OCI-M2 (cell line): Measurements from ENCODE around the gene JOSD2.

Source experiments
- DNase-seq: peaks from one replicate; lab custom pipeline; 2025; ENCODE audit not compliant: unreplicated experiment; lab: John Stamatoyannopoulos, UW

JOSD2 gene

GRCh38 chr19:50496189-50497021 is 14.6 kb downstream of the JOSD2 start:
- no peak for DNase-seq

- no peak for DNase-seq
These were observed 15.9 kb downstream of the JOSD2 start for GRCh38 chr19:50495020-50495531.

- no peak for DNase-seq
These were observed 16.6 kb downstream of the JOSD2 start for GRCh38 chr19:50494186-50495019.

DNA sequence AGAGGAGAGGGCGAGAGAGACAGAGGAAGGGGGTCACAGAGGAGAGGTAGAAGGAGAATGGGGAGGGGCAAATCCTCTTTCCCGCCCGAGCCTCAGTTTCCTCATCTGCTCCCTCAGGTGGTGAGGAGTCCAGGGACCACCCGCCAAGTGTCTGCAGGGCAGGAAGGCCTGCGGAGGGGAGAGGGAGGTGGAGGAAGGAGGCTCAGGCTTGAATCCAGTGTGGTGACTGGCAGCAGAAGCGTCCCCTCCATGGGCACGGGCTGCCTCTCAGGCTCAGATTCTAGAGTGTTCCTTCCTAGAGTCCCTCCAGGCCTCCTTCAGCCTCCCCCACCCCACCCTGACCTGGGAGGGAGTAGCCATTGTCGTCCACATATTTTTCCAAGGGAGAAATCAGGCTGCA is 17.8 kb downstream of the JOSD2 start:
- no peak for DNase-seq

DNA sequence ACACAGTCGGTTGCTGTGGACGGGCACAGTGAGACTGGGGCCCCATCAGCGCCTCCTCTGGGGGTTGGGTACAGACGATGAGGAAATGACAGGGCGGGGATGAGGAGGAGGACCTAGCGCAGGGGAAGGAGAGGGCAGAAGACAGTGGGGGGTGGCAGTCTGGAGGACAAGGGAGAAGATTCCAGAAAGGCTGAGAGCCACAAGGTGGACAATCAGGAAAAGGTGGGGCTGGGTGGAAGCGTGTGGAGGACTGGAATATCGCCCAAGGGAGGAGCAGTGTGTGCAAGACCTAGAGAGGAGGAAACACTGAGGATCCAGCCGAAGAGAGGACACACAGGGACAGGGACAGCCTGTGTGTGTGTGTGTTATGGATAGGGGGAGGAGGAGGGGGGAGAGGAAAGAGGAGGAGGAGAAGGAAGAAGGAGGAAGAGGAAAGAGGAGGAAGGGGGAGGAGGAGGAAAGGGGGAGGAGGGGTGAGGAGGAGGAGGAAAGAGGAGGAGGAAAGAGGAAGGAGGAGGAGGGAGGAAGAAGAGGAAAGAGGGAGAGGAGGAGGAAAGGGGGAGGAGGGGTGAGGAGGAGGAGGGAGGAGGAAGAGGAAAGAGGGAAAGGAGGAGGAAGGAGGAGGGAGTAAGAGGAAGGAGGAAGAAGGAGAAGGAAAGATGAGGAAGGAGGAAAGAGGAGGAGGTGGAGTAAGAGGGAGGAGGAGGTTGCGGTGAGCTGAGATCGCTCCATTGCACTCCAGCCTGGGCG is 18.5 kb downstream of the JOSD2 start:
- no peak for DNase-seq

DNA sequence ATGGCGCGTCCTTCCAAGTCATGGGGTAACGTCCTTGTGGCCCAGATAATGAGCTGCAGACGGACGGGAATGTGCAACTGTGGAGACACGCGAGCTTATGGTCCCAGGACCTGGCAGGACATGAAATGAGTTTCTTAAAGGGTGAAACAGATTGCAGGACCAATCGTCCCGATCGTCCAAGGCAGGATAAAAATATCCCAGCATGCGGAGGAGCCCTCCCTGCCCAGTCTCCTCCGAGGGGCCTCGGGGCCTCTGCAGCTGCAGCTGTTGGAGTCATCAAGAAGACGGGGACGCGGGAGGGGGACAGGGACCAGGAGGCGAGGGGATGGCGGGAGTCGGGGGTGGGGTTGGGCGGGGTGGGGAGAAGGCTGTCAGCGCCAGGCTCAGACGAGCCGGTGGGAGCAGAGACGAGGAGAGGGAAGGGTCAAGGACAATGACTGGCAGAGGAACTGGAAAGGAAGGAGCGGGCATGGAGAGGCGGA is 20.0 kb downstream of the JOSD2 start:
- DNase-seq: no peak

DNA sequence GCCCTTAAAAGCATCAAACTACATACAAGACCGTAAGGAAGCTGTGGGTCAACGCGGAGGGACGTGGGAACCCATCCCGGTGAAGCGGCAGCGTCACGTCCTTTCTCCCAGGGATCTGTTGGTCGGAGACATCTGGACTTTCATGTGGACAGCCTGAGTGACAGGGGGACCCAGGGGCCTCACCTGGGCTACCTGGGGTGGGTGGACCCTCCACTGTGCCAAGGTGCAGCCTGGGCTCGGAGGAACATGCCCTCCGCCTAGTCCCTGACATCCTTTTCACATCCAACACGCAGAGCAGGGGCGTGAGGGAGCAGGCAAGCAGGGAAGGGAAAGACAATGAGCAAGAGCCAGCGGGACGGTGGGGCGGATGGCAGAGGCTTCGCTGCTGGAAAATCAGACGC is 20.6 kb downstream of the JOSD2 start:
- no peak for DNase-seq

- DNase-seq: no peak
These were observed 21.5 kb downstream of the JOSD2 start for GRCh38 chr19:50489461-50490011.

GRCh38 chr19:50488389-50489194 is 22.4 kb downstream of the JOSD2 start:
- no peak for DNase-seq

DNA sequence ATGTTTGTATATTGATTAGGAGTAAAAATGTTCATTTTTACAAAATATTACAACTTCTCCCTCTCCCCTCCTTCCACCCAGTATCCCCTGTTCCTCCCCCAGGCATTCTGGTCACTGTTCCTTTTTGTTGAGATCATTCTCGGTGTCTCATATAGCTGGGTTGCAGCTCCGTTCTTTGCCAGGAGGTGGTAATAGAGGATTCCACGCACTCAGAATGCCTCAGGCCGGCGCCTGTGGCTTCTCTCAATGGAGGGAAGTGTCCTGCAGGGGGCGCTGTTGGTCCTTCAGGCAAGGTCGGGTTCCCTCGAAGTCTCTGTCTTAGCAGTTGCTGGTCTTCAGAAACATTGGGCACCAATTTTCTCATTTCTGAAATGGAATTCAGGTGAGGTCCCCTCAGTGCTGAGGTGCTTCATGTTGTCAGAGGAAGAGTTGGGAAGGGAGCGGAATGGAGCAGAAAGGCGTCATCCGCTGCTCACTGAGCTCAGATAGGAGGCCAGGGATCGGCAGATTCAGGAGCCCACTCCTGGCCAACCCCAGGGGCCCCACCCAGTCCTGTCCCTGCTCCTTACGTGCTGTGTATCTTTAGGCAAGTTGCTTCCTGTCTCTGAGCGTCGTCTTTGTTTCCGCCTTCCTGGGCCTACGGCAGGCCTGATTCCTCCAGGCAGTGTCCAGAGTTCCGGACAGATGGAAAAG is 24.0 kb downstream of the JOSD2 start:
- DNase-seq: no peak

DNA sequence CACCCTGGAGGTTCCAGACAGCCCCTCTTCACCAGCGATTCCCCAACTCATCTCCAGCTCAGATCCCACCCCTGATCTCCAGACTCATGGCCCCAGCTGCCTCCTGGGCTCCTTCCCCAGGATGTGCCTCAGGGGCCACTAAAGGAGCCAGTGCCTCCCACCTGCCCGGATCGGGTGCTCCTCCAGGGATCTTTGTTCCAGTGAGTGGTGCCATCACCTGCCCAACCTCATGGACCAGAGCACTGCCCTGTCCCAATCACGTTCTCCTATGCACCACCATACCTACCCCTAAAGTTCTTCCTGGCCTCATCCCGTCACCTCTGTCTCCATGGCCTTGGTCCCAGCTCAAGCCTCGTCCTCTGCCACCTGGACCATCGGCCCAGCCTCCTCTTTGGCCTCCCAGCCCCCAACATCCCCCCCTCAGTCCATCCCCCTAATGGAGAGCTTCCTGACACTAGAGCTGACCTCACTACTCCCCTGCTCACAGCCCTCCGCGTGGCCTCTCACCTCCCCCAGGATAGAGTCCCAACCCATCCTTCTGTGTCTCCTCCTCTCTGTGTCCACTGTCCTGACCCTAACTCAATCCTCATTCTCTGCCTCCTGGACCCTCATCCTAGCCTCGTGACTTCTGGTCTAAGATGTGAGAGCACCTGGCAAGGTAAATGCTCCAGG is 25.6 kb downstream of the JOSD2 start:
- no peak for DNase-seq

GRCh38 chr19:50482916-50483315 is 28.1 kb downstream of the JOSD2 start:
- DNase-seq: no peak

GRCh38 chr19:50482271-50482855 is 28.6 kb downstream of the JOSD2 start:
- DNase-seq: no peak

DNA sequence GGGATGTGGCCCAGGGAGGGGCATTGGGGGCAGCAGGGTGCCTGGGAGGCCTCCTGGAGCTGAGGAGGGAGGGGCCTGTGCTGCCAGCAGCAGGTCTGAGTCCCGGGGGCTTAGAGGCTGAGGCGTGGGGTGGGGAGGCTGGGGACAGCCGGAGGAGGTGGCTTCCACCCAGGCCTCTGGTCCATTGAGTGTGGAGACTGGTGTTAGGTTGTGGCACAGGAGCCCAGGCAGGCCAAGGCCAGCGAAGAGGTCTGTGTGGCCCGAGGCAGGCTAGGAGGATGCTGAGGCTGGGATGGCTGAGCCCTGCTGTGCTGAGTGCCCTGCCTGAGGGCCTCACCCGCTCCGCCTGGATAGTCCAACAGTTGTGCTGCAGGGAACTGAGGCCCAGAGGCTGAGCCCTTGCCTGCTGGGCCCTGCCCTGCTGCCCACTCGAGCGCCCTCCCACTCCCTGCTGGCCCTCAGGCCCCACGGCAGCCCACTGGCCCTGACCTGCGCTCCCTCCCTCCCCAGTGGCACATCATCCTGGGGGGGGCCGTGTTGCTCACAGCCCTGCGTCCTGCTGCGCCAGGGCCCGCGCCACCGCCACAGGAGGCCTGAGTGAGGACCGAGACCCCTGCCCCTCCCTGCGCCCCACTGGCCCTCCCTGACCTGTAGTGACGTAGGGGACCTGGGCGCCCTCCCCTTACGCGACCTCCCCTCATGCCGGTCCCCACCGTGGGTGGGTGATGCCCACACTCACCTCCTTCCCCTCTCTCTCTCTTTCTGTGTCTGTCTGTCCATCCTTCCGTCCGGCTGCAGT is 29.4 kb downstream of the JOSD2 start:
- no peak for DNase-seq

- no peak for DNase-seq
These were observed 30.5 kb downstream of the JOSD2 start for GRCh38 chr19:50480281-50481111.

DNA sequence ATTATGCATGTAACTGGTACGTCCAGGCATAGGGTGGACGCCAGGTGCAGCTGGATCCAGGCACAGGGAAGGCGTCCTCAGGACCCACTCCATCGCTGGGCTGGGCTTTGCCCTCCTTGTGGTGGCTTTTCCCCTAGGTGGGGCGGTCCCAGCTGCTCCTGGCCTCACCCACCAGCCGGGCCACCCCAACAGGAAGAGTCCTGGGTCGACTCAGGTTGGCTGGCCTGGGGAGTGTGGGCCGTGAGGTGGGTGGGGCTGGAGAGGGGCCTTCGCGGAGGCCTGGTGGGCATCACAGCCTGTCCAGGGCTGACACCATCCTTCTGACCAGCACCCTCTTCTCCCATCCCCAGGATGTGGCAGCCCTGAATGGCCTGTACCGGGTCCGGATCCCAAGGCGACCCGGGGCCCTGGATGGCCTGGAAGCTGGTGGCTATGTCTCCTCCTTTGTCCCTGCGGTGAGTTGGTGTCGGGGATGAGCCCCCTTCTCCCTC is 31.2 kb downstream of the JOSD2 start:
- no peak for DNase-seq
